HepG2 (cell line): ENCODE measurements around the gene PROCR. TPM values are rescaled to one million over a fixed set of nuclear protein-coding genes. Genes with fewer than 3 reads are reported as not detected.

ENCODE experiments used
- ATAC-seq: fragments of 200-7000 bp; cut with Tn5 transposase; 3 replicates; pipeline ENCODE4 v1.9.1; 2020; ENCODE audit warnings: mild to moderate bottlenecking, moderate library complexity
- BruUV-seq: library from RNA; stranded (reverse); fragments of 400-500 nt; replicated peaks from 2 replicates; lab custom pipeline; 2021; lab: Mats Ljungman, UMichigan
- CTCF ChIA-PET: fragments of 300-600 bp; formaldehyde crosslinking; extraction: SDS; loops from one replicate; lab custom pipeline; 2021; ENCODE audit warnings: low total read pairs, inconsistent platforms, low intra/inter-chr PET ratio; lab: Yijun Ruan, JAX
- POLR2A ChIA-PET: fragments of 350-600 bp; sonication (Branson Sonifier 250); formaldehyde crosslinking; loops from one replicate; lab custom pipeline; 2020; ENCODE audit warnings: antibody characterized with exemption, inconsistent platforms; lab: Yijun Ruan, JAX
- DNase-seq: peaks from one replicate; pipeline ENCODE4 v3.0.0-alpha.2; 2015; ENCODE audit warnings: low spot score
- FAIRE-seq: peaks from 3 replicates; lab custom pipeline; 2011; peaks lifted over from hg19 to GRCh38; lab: Jason Lieb, UNC
- H2AFZ ChIP-seq: one replicate; pipeline ENCODE4 v1.6.1; 2011; ENCODE audit warnings: low read length, inconsistent platforms
- H3K27ac ChIP-seq: fragments of 300-600 bp; 3 replicates; pipeline ENCODE4 v1.8.0; 2011; ENCODE audit warnings: mixed run types, mild to moderate bottlenecking, mixed read lengths, low read length, inconsistent platforms; ENCODE audit not compliant: insufficient read depth; ENCODE audit errors: extremely low read length
- H3K27me3 ChIP-seq, 2 experiments: fragments of 200-600 bp in 1 of 2; 2 replicates in 1 of 2; 3 replicates in 1 of 2; pipeline versions ENCODE4 v1.6.0 to v1.8.0; 2011; ENCODE audit warnings: low read length in 2 of 2, mild to moderate bottlenecking in 2 of 2, moderate library complexity in 2 of 2, inconsistent platforms in 1 of 2; ENCODE audit not compliant: insufficient read depth in 2 of 2, control insufficient read depth in 1 of 2
- H3K36me3 ChIP-seq, 2 experiments: fragments of 200-600 bp in 1 of 2; replicated peaks in 1 of 2; 2 replicates in 1 of 2; 3 replicates in 1 of 2; pipeline versions ENCODE4 v1.5.1 to v1.8.0; 2011; ENCODE audit warnings: low read length in 2 of 2, inconsistent platforms in 1 of 2; ENCODE audit not compliant: insufficient read depth in 2 of 2, control insufficient read depth in 1 of 2
- H3K4me1 ChIP-seq: 2 replicates; pipeline ENCODE4 v1.5.1; 2012; ENCODE audit warnings: low read length, inconsistent platforms; ENCODE audit not compliant: insufficient read depth
- H3K4me2 ChIP-seq: 2 replicates; pipeline ENCODE4 v1.6.0; 2011; ENCODE audit warnings: low read depth, low read length, inconsistent platforms
- H3K4me3 ChIP-seq, 3 experiments: fragments of 200-600 bp in 1 of 3; sonication (generic), shearing (Covaris generic) in 1 of 3; replicated peaks in 1 of 3; 2 replicates each; pipeline ENCODE4 v1.5.1; 2011 to 2016; ENCODE audit warnings: low read length in 3 of 3, inconsistent platforms in 2 of 3, low read depth in 2 of 3, mild to moderate bottlenecking in 2 of 3, control low read depth in 1 of 3, mixed read lengths in 1 of 3; ENCODE audit not compliant: insufficient read depth in 1 of 3
- H3K79me2 ChIP-seq: one replicate; pipeline ENCODE4 v1.6.1; 2011; ENCODE audit warnings: low read length, inconsistent platforms; ENCODE audit not compliant: insufficient read depth
- H3K9ac ChIP-seq: 2 replicates; pipeline ENCODE4 v1.6.0; 2011; ENCODE audit warnings: mild to moderate bottlenecking, low read depth, low read length, inconsistent platforms; ENCODE audit not compliant: insufficient read depth
- H3K9me3 ChIP-seq: 2 replicates; pipeline ENCODE4 v1.5.1; 2012; ENCODE audit warnings: mild to moderate bottlenecking, low read length
- H4K20me1 ChIP-seq: 2 replicates; pipeline ENCODE4 v1.6.0; 2011; ENCODE audit warnings: inconsistent platforms, mild to moderate bottlenecking, low read length, moderate library complexity; ENCODE audit not compliant: insufficient read depth
- DNMT3B ChIP-seq: conservative IDR thresholded peaks from 2 replicates; pipeline ENCODE4 v1.6.1; 2016; ENCODE audit warnings: missing biosample characterization, control low read depth
- ETS1 ChIP-seq: sonication (generic); formaldehyde crosslinking; IDR thresholded peaks from 2 replicates; pipeline ENCODE4 v1.4.0; 2020; ENCODE audit warnings: missing genetic modification reagents
- FOXA3 ChIP-seq: IDR thresholded peaks from 2 replicates; pipeline ENCODE4 v1.6.1; 2016; ENCODE audit warnings: missing genetic modification reagents, missing compliant biosample characterization
- NCOA1 ChIP-seq: sonication (generic); formaldehyde crosslinking; IDR thresholded peaks from 2 replicates; pipeline ENCODE4 v1.9.0; 2021; ENCODE audit warnings: missing genetic modification reagents
- NONO ChIP-seq, 2 experiments: fragments of 450-650 bp in 1 of 2; sonication (generic) in 1 of 2; formaldehyde crosslinking in 1 of 2; IDR thresholded peaks in 1 of 2; conservative IDR thresholded peaks in 1 of 2; 2 replicates each; pipeline versions ENCODE4 v1.6.1 to v1.8.0; 2017 to 2022; ENCODE audit warnings: mild to moderate bottlenecking in 1 of 2, missing genetic modification reagents in 1 of 2, moderate library complexity in 1 of 2
- PITX1 ChIP-seq: sonication (generic); formaldehyde crosslinking; IDR thresholded peaks from 2 replicates; pipeline ENCODE4 v1.5.1; 2020; ENCODE audit warnings: mild to moderate bottlenecking, missing genetic modification reagents
- PREB ChIP-seq: sonication (generic); formaldehyde crosslinking; IDR thresholded peaks from 2 replicates; pipeline ENCODE4 v1.4.0; 2020; ENCODE audit warnings: missing genetic modification reagents
- RAD21 ChIP-seq: fragments of 450-650 bp; formaldehyde crosslinking; IDR thresholded peaks from 2 replicates; pipeline ENCODE4 v1.5.0; 2020; ENCODE audit warnings: mild to moderate bottlenecking
- RFX3 ChIP-seq: IDR thresholded peaks from 2 replicates; pipeline ENCODE4 v1.6.1; 2016; ENCODE audit warnings: missing biosample characterization, missing genetic modification reagents
- SIX1 ChIP-seq: sonication (generic); formaldehyde crosslinking; IDR thresholded peaks from 2 replicates; pipeline ENCODE4 v1.4.0; 2020; ENCODE audit warnings: missing genetic modification reagents, borderline replicate concordance
- SP1 ChIP-seq, 2 experiments: fragments of 450-650 bp in 1 of 2; sonication (generic) in 1 of 2; formaldehyde crosslinking in 1 of 2; IDR thresholded peaks; 2 replicates each; pipeline versions ENCODE4 v1.4.0 to v1.6.1; 2016 to 2020; ENCODE audit warnings: missing genetic modification reagents in 1 of 2
- TGIF2 ChIP-seq: IDR thresholded peaks from 2 replicates; pipeline ENCODE4 v1.6.1; 2016; ENCODE audit warnings: control low read depth, missing compliant biosample characterization
- THRA ChIP-seq: sonication (generic); formaldehyde crosslinking; IDR thresholded peaks from 2 replicates; pipeline ENCODE4 v1.4.0; 2020; ENCODE audit warnings: missing genetic modification reagents, borderline replicate concordance
- ZBTB25 ChIP-seq: IDR thresholded peaks from 2 replicates; pipeline ENCODE4 v1.6.1; 2018; ENCODE audit warnings: missing genetic modification reagents
- ZBTB44 ChIP-seq: sonication (generic); formaldehyde crosslinking; IDR thresholded peaks from 2 replicates; pipeline ENCODE4 v1.4.0; 2020; ENCODE audit warnings: missing genetic modification reagents
- ZMYM4 ChIP-seq: sonication (generic); formaldehyde crosslinking; IDR thresholded peaks from 2 replicates; pipeline ENCODE4 v1.8.1; 2023; ENCODE audit warnings: mild to moderate bottlenecking, missing genetic modification reagents
- WGBS: methylation state at CpG from one replicate; pipeline ENCODE4 v1.1.6; 2017; ENCODE audit warnings: low lambda C conversion rate; 5-methylcytosine and 5-hydroxymethylcytosine counted together
- in situ Hi-C: cut with HindIII; loops from 2 replicates; pipeline ENCODE4 v1.10.0; 2017; ENCODE audit warnings: low pct_unique_long_range_greater_than_20kb; ENCODE audit not compliant: extremely low pct_ligation_motif_present
- intact Hi-C: fragments of 100-400 bp; cut with micrococcal nuclease; formaldehyde crosslinking; loops from one replicate; pipeline ENCODE4 v1.10.0; 2022; ENCODE audit not compliant: unreplicated experiment
- polyA plus RNA-seq, 8 experiments: library from polyadenylated mRNA; depleted of rRNA in 3 of 8; stranded (reverse) in 7 of 8; unstranded in 1 of 8; fragments of >200 nt; fragmentation: Illumina TruSeq in 4 of 8; extraction: Trizol in 4 of 8; gene quantifications; 2 replicates each; pipeline versions ENCODE4 v1.2.1 to v1.2.3, GENCODE V29; 2011 to 2016; ENCODE audit warnings: low read depth in 4 of 8, missing spikeins in 1 of 8, mixed read lengths in 1 of 8; ENCODE audit not compliant: insufficient read depth in 1 of 8
- total RNA-seq, 5 experiments: library from RNA; depleted of rRNA; stranded (reverse); fragments of >200 nt; fragmentation: Illumina TruSeq; extraction: Trizol; gene quantifications; 2 replicates each; pipeline ENCODE4 v1.2.3, GENCODE V29; 2016; ENCODE audit warnings: low read depth in 1 of 5

Gene PROCR
- total and polyA plus RNA-seq, 2 of the 13 experiments (the other 11 are each of a cell fraction or from before 2014, with no cell fraction given) = 1.4 to 1.7 TPM

GRCh38 chr20:35207950-35208611 is 36.2 kb downstream of the PROCR start:
- H3K4me2 ChIP-seq = peak overlapping the region; percentile 70
- H3K27me3 ChIP-seq = no peaks in the 10 kb centered on the region
- H3K9me3 ChIP-seq = no peaks in the 10 kb centered on the region
- H2AFZ ChIP-seq = no peak overlapping the region
- 1% methylated on average over 8 of the region's 8 CpGs for WGBS
- no peaks in the 10 kb centered on the region for H4K20me1 ChIP-seq
- ChIA-PET POLR2A (interaction anchor here (1.0 to 1.2 kb wide), 3 partner anchors 61 to 116 kb away, joined by 3 to 7 read pairs (median 5); partner anchors contain the start of gene EDEM2), CTCF (interaction anchor here (0.7 to 4.0 kb wide), 8 partner anchors 53 to 374 kb away, joined by 3 to 58 read pairs (median 5); partner anchors contain the start of genes EDEM2 and TRPC4AP)
- peak overlapping the region; percentile 46 for H3K27ac ChIP-seq
- ATAC-seq = peak; percentile 98
- H3K4me3 ChIP-seq = peak overlapping the region in 2 of 3 experiments; percentile 23 to 40; a peak in 4 of 6 replicates
- peak; percentile 82 for FAIRE-seq
- in situ Hi-C loops = loop anchor here (5.0 kb wide), 1 partner anchor 61 kb away; the partner anchor contains the start of gene EDEM2
- peak; percentile 89 for DNase-seq
- no peaks in the 10 kb centered on the region for H3K36me3 ChIP-seq
- H3K79me2 ChIP-seq = no peaks in the 10 kb centered on the region
- BruUV-seq = no TSS peak
- intact Hi-C loops = loop anchor here (1.0 to 10.0 kb wide), 5 partner anchors 61 to 373 kb away; partner anchors contain the start of gene ACSS2
- peaks cover 18% of the 10 kb centered on the region for H3K4me1 ChIP-seq
- H3K9ac ChIP-seq = 0 out of 2 replicates have a peak overlapping the region, but pooled peaks have one; percentile 3
- TF ChIP-seq FOXA3 (CRISPR knock-in tag) (peak; percentile 26; the same call in 1 of the 2 replicates), TGIF2 (peak; percentile 46; the same call in 1 of the 2 replicates), PITX1 (CRISPR knock-in tag) (peak; percentile 65), THRA (CRISPR knock-in tag) (0 out of 2 replicates have a peak, but pooled peaks have one; percentile 7), NCOA1 (CRISPR knock-in tag) (no peak), RFX3 (CRISPR knock-in tag) (peak; percentile 19; the same call in 1 of the 2 replicates), SP1 (IDR thresholded peaks at IDR 0.05) (no peak), SP1 (CRISPR knock-in tag; IDR thresholded peaks at IDR 0.05) (0 out of 2 replicates have a peak, but pooled peaks have one; percentile 18), ZBTB25 (peak; percentile 82; the same call in 1 of the 2 replicates), PREB (no peak), DNMT3B (CRISPR knock-in tag) (0 out of 2 replicates have a peak, but pooled peaks have one; percentile 32), ETS1 (CRISPR knock-in tag) (no peak), SIX1 (CRISPR knock-in tag) (peak; percentile 25; the same call in 1 of the 2 replicates), NONO (IDR thresholded peaks at IDR 0.05) (no peak), NONO (CRISPR knock-in tag; conservative IDR thresholded peaks at IDR 0.05) (0 out of 2 replicates have a peak, but pooled peaks have one; percentile 35), ZMYM4 (CRISPR knock-in tag) (peak; percentile 47; the same call in 1 of the 2 replicates), RAD21 (peak; percentile 97), ZBTB44 (CRISPR knock-in tag) (0 out of 2 replicates have a peak, but pooled peaks have one; percentile 19)
